Nephron (organoid): ENCODE data around the gene ACSF3.

Source experiments
- H3K27ac Mint-ChIP-seq, 3 experiments: 2 replicates each; pipeline ENCODE4 v1.8.0; 2020; ENCODE audit warnings: mixed read lengths in 3 of 3, mild to moderate bottlenecking in 2 of 3, moderate library complexity in 1 of 3
- H3K27me3 Mint-ChIP-seq: 2 replicates; pipeline ENCODE4 v1.8.0; 2021; ENCODE audit warnings: low read depth, mild to moderate bottlenecking, moderate library complexity, mixed read lengths
- H3K36me3 Mint-ChIP-seq: 2 replicates; pipeline ENCODE4 v1.8.0; 2020; ENCODE audit warnings: low read depth, mixed read lengths
- H3K4me1 Mint-ChIP-seq: 2 replicates; pipeline ENCODE4 v1.8.0; 2020; ENCODE audit warnings: mixed read lengths
- H3K4me3 Mint-ChIP-seq, 3 experiments: 2 replicates each; pipeline ENCODE4 v1.8.0; 2020; ENCODE audit warnings: mild to moderate bottlenecking in 3 of 3, mixed read lengths in 3 of 3, moderate library complexity in 2 of 3
- H3K9me3 Mint-ChIP-seq: 2 replicates; pipeline ENCODE4 v1.8.0; 2020; ENCODE audit warnings: mixed read lengths
- CTCF ChIP-seq, 3 experiments: fragments of 200-600 bp; sonication (generic); IDR thresholded peaks; one replicate each; pipeline ENCODE4 v1.5.0; 2021; ENCODE audit warnings: antibody characterized with exemption in 3 of 3; ENCODE audit not compliant: unreplicated experiment in 3 of 3

ACSF3 gene

GRCh38 chr16:89179148-89179484 lies 85.5 kb downstream of the ACSF3 start:
- Mint-ChIP-seq H3K4me1 (peaks cover 4% of the 10 kb centered on the region), H3K9me3 (no peaks in the 10 kb centered on the region), H3K27ac (no peak overlapping the region), H3K4me3 (no peak overlapping the region), H3K27me3 (peaks cover 9% of the 10 kb centered on the region), H3K36me3 (no peaks in the 10 kb centered on the region)
- TF ChIP-seq CTCF (IDR thresholded peaks at IDR 0.05; ENCODE audit: unreplicated experiment in 3 of 3), result no peak

DNA sequence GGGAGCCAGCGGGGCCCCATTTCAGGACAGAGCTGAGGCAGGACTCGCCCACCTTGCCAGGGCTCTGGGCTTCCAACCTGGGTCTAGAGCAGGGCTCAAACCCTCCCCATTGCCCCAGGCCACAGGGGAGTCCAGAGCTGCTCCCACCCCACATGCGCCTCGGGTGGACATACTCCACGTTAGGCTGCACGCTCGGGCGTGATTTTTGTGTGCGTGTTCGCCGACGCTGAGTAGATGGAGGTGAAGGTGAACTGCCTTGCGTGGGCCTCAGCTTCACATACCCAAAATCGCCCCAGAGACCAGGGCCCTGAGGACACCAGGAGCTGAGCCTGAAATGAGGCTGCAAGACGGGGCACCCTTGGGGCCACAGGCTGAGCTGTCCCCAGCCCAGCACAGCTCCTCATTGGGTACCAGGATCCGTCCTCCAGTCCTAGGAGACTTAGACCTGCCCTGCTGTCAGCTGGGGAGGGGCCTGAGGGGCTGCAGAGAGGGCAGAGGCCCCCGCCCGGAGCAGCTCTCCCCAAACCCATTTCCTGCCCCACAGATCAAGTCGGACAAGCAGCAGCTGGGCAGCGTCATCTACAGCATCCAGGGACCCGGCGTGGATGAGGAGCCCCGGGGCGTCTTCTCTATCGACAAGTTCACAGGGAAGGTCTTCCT lies 86.1 kb downstream of the ACSF3 start:
- no peak overlapping the region for H3K27ac Mint-ChIP-seq
- no peak overlapping the region for H3K4me3 Mint-ChIP-seq
- H3K4me1 Mint-ChIP-seq, result no peaks in the 10 kb centered on the region
- peaks cover 4% of the 10 kb centered on the region for H3K36me3 Mint-ChIP-seq
- no peaks in the 10 kb centered on the region for H3K9me3 Mint-ChIP-seq
- TF ChIP-seq CTCF (IDR thresholded peaks at IDR 0.05; ENCODE audit: unreplicated experiment in 3 of 3), result no peak
- H3K27me3 Mint-ChIP-seq, result peaks cover 15% of the 10 kb centered on the region

GRCh38 chr16:89183463-89183862 lies 89.8 kb downstream of the ACSF3 start:
- H3K9me3 Mint-ChIP-seq, result no peaks in the 10 kb centered on the region
- H3K4me3 Mint-ChIP-seq, result no peak overlapping the region
- H3K27ac Mint-ChIP-seq, result no peak overlapping the region
- peaks cover 25% of the 10 kb centered on the region for H3K27me3 Mint-ChIP-seq
- no peak for TF ChIP-seq CTCF (IDR thresholded peaks at IDR 0.05; ENCODE audit: unreplicated experiment in 3 of 3)
- peaks cover 4% of the 10 kb centered on the region for H3K36me3 Mint-ChIP-seq
- no peaks in the 10 kb centered on the region for H3K4me1 Mint-ChIP-seq

GRCh38 chr16:89183975-89184676 lies 90.5 kb downstream of the ACSF3 start:
- Mint-ChIP-seq H3K4me3 (no peak overlapping the region), H3K27me3 (peaks cover 28% of the 10 kb centered on the region), H3K36me3 (peaks cover 8% of the 10 kb centered on the region), H3K27ac (no peak overlapping the region), H3K4me1 (no peaks in the 10 kb centered on the region), H3K9me3 (no peaks in the 10 kb centered on the region)
- no peak for TF ChIP-seq CTCF (IDR thresholded peaks at IDR 0.05; ENCODE audit: unreplicated experiment in 3 of 3)

GRCh38 chr16:89184677-89184932 lies 91.0 kb downstream of the ACSF3 start:
- no peak overlapping the region for H3K27ac Mint-ChIP-seq

More at GRCh38 chr16:89184677-89184932, 91.0 kb downstream of the ACSF3 start:
- Mint-ChIP-seq H3K4me1 (no peaks in the 10 kb centered on the region), H3K36me3 (peaks cover 8% of the 10 kb centered on the region), H3K27me3 (peaks cover 30% of the 10 kb centered on the region), H3K9me3 (no peaks in the 10 kb centered on the region), H3K4me3 (no peak overlapping the region)
- no peak for TF ChIP-seq CTCF (IDR thresholded peaks at IDR 0.05; ENCODE audit: unreplicated experiment in 3 of 3)
